Activated CD4-positive, alpha-beta T cell treated with anti-CD3 and anti-CD28 coated beads, Interleukin-2, amount 10 ng/mL, durations not matched to agents 24 days and 14 days (primary cell): ENCODE measurements around the gene STARD8. TPM values are rescaled to one million over a fixed set of nuclear protein-coding genes. Genes with fewer than 3 reads are reported as not detected.
"Not testable (repeated sequence)": the region's sequence is repeated elsewhere in the genome, so short reads cannot be mapped to it uniquely, and the experiment has no call there.

Experiments used
- DNase-seq: peaks from one replicate; pipeline ENCODE4 v3.0.0; 2022
- H3K27ac Mint-ChIP-seq: one replicate; pipeline ENCODE4 v1.8.0; 2022; ENCODE audit warnings: mild to moderate bottlenecking, mixed read lengths
- H3K27me3 Mint-ChIP-seq: one replicate; pipeline ENCODE4 v1.8.0; 2022; ENCODE audit warnings: mixed read lengths
- H3K36me3 Mint-ChIP-seq: one replicate; pipeline ENCODE4 v1.8.0; 2022; ENCODE audit warnings: low read depth, mild to moderate bottlenecking, mixed read lengths
- H3K4me1 Mint-ChIP-seq: one replicate; pipeline ENCODE4 v1.8.0; 2021; ENCODE audit warnings: mixed read lengths
- H3K4me3 Mint-ChIP-seq: one replicate; pipeline ENCODE4 v1.8.0; 2022; ENCODE audit warnings: mild to moderate bottlenecking, moderate library complexity, mixed read lengths
- H3K9me3 Mint-ChIP-seq: one replicate; pipeline ENCODE4 v1.8.0; 2021; ENCODE audit warnings: mixed read lengths
- intact Hi-C: fragments of 100-400 bp; cut with micrococcal nuclease; formaldehyde crosslinking; loops from one replicate; pipeline ENCODE4 v1.15.1; 2023
- total RNA-seq: library from RNA; stranded (reverse); gene quantifications from 2 replicates; pipeline ENCODE4 v1.2.3, GENCODE V29; 2022

The STARD8 gene
- total RNA-seq, 1 donor from 2014 or later, result 2.5 TPM

DNA sequence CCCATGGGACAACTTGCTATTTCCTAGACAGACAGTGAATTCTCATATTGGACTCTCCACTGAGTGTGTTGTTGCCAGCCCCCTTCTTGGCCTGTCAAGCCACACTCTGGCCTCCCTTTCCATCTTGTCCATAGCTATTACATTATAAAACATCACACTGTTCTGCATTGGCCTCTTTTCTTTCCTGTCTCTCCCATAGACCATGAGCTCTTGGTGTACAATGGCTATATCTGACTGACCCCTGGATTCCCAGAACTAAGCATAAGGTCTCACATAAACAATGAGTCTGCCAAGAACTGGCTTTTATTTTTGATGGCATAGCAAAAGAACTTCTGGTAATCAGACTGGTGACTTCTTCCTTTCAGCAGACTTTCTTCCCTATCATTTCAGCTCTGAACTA, 23.8 kb downstream of the STARD8 start:
- peaks cover 1% of the 10 kb centered on the region for H3K27me3 Mint-ChIP-seq
- no peak for DNase-seq
- intact Hi-C loops, result no loop called here
- no peak overlapping the region for H3K27ac Mint-ChIP-seq
- H3K4me1 Mint-ChIP-seq, result no peaks in the 10 kb centered on the region
- no peak overlapping the region for H3K4me3 Mint-ChIP-seq
- no peaks in the 10 kb centered on the region for H3K36me3 Mint-ChIP-seq
- no peaks in the 10 kb centered on the region for H3K9me3 Mint-ChIP-seq

DNA sequence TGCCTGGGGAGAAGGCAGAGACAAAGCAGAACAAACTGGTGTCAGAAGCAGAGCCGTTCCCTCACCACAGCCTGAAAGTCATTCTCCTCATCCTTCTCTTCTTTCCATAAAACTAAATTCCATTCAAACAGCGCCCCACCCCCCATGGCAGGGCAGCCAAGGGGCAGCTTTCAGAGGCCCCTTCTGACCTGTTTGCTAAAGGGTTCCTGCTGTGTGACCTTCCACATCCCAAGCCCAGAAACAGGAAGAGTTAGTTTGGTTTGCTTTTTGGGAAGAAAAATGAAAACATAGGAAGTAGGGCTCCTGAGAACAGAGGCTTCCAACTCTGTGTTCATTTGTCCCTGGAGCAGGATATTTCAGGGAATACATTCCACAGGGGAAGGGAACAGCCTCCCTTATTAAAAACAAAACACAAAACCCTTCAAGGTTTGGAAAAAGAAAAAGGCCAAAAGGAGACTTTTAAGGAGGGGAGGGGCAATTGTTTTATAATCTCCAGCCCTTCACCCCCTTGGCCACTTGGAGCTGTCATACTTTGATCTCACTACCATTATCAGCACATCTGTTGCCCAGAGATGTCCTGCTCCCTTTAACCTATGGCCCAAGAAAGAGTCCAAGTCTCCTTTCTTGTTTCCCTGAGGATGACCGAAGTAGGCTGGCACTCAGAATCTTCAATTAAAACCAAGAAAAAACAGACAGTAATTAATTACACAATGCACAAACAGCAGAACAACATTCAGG, 25.3 kb downstream of the STARD8 start:
- DNase-seq, result no peak
- intact Hi-C loops, result no loop called here
- H3K27me3 Mint-ChIP-seq, result no peaks in the 10 kb centered on the region
- no peaks in the 10 kb centered on the region for H3K9me3 Mint-ChIP-seq
- H3K27ac Mint-ChIP-seq, result no peak overlapping the region
- no peak overlapping the region for H3K4me3 Mint-ChIP-seq
- no peaks in the 10 kb centered on the region for H3K36me3 Mint-ChIP-seq
- no peaks in the 10 kb centered on the region for H3K4me1 Mint-ChIP-seq

DNA sequence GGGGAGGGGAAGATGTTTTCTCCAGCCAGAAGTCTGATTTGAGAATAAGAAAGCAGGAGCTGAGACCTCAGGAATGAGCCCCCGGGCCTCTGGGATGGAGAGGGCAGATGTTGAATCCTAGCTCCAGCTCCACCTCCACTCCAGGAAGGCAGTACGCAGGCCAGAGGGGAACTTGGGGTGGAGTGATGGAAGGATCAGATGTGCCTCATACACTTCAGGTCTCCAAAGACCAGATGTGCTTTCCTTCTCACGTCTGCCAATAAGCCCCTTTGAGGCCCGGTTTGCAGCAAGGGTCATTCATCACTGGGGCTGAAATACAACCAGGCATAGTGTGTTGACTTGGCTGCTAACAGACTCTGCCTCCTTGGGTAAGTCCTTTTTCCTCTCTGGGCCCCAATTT, 28.1 kb downstream of the STARD8 start:
- intact Hi-C loops, result no loop called here
- H3K27ac Mint-ChIP-seq, result no peak overlapping the region
- no peaks in the 10 kb centered on the region for H3K36me3 Mint-ChIP-seq

DNA sequence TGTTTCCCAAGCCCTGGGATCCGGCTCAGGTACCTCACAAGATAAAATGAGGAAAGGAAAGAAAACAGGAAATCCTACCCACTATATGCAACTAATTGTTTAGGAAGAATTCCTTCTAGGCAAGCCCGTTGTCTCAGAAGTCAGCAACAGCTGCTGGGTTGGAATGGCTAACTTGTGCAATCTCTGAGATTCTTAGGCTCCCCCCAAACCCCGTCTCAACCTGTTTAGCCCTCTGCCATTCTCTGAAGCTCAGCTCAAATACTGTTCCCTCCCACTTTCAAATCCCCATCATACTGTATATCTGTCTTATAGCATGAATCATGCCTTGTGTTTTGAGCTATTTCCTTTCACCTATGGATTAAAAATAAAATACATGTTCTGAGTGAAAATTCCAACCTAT, 28.9 kb downstream of the STARD8 start:
- H3K27ac Mint-ChIP-seq, result no peak overlapping the region
- peaks cover 2% of the 10 kb centered on the region for H3K4me1 Mint-ChIP-seq
- H3K4me3 Mint-ChIP-seq, result no peak overlapping the region
- H3K36me3 Mint-ChIP-seq, result no peaks in the 10 kb centered on the region
- no peak for DNase-seq
- no peaks in the 10 kb centered on the region for H3K27me3 Mint-ChIP-seq
- no peaks in the 10 kb centered on the region for H3K9me3 Mint-ChIP-seq
- intact Hi-C loops, result no loop called here

More for the DNA sequence above, 28.1 kb downstream of the STARD8 start:
- H3K4me3 Mint-ChIP-seq, result no peak overlapping the region
- no peaks in the 10 kb centered on the region for H3K27me3 Mint-ChIP-seq
- peaks cover 2% of the 10 kb centered on the region for H3K4me1 Mint-ChIP-seq
- no peak for DNase-seq
- H3K9me3 Mint-ChIP-seq, result no peaks in the 10 kb centered on the region

DNA sequence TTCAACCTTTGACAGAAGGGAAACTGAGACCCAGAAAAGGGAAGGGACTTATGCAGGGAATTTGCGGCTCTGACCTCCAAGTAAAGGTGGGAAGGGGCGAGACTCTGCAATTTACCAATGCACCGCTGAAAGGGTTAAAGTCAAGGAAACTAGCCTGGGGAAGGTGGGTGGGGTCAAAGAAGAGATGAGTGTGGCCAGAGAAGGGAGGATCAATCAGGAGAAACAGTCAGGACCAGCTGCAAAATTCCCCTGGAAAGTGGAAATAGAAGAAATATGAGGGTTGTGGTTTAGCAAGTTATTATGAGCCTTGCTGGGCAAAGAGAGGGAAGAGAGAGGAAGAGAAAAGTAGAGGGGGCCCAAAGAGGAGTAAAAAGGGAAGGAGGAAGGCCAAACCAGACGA, 30.5 kb downstream of the STARD8 start:
- DNase-seq, result no peak
- intact Hi-C loops, result no loop called here
- no peaks in the 10 kb centered on the region for H3K36me3 Mint-ChIP-seq
- H3K9me3 Mint-ChIP-seq, result no peaks in the 10 kb centered on the region
- peaks cover 2% of the 10 kb centered on the region for H3K4me1 Mint-ChIP-seq
- no peak overlapping the region for H3K4me3 Mint-ChIP-seq
- no peak overlapping the region for H3K27ac Mint-ChIP-seq
- H3K27me3 Mint-ChIP-seq, result no peaks in the 10 kb centered on the region

DNA sequence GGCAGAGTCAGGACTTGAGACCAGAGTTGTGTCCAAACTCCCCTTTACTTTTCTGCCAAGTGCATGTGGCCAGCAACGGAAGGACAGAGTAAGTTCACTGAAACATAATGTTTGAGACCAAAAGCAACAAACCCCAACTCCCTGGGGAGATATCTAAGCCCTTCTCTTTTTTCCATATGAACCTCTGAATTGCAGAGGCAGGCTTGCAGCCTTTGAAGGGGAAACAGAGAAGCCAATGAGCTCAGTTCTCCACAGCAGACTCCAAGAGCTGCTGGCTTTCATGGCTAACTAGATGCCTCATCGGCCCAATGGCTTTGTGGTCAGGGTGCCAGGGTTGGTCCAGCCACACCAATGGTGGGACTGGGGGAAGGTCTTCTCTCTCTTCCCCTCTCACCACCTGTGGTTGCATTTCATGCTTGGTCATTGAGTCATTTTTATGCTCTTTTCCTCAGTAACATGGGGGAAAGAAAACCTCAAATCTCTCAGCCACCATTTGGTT, 34.0 kb downstream of the STARD8 start:
- no peak overlapping the region for H3K4me3 Mint-ChIP-seq
- H3K27me3 Mint-ChIP-seq, result no peaks in the 10 kb centered on the region
- no peak for DNase-seq
- H3K36me3 Mint-ChIP-seq, result no peaks in the 10 kb centered on the region
- no peaks in the 10 kb centered on the region for H3K9me3 Mint-ChIP-seq
- no peak overlapping the region for H3K27ac Mint-ChIP-seq
- H3K4me1 Mint-ChIP-seq, result peaks cover 21% of the 10 kb centered on the region
- intact Hi-C loops, result no loop called here

DNA sequence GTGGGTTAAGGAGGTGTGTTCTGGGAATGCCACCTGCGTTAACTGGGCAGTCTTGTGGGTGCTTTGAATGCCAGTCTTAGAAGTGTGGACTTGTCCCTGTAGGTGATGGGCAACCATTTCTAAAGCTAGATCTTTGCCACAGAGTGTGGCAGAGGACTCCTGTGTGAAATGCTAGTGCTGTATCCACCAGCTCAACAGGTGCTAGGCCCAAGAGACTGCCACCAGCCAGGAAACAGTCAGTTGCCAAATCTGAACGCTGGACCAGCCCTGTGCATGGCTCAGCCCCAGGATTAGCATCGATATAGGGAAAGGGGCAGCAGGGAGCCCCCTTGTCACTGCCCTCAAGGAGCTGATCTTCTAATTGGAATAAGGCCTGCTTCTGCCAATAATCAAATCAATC, 35.3 kb downstream of the STARD8 start:
- Mint-ChIP-seq H3K9me3 (no peaks in the 10 kb centered on the region), H3K27me3 (no peaks in the 10 kb centered on the region)
- intact Hi-C loops, result no loop called here

DNA sequence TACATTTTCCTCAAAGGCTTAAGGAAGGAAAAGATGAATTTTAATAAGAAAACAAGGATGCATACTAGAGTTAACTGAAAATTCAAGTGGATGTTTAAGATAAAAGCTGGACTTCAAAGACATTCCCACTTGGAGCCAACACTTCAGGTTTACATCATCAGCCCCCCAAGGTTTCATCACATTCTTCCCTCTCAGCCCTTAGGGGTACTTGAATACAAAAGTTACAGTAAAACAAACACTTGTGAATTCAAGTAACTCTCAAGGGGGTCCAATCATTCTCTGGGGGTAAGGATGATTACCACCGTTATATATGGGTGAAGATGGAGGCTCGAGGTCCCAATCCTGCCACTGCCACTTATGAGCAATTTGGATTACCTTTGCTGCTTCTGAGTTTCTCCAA, 36.1 kb downstream of the STARD8 start:
- no peak overlapping the region for H3K27ac Mint-ChIP-seq
- H3K4me1 Mint-ChIP-seq, result peaks cover 25% of the 10 kb centered on the region
- H3K9me3 Mint-ChIP-seq, result no peaks in the 10 kb centered on the region
- H3K27me3 Mint-ChIP-seq, result no peaks in the 10 kb centered on the region
- intact Hi-C loops, result no loop called here
- DNase-seq, result no peak
- no peak overlapping the region for H3K4me3 Mint-ChIP-seq
- H3K36me3 Mint-ChIP-seq, result no peaks in the 10 kb centered on the region

More for the DNA sequence above, 35.3 kb downstream of the STARD8 start:
- H3K27ac Mint-ChIP-seq, result no peak overlapping the region
- H3K36me3 Mint-ChIP-seq, result no peaks in the 10 kb centered on the region
- H3K4me1 Mint-ChIP-seq, result peaks cover 25% of the 10 kb centered on the region
- DNase-seq, result no peak
- H3K4me3 Mint-ChIP-seq, result no peak overlapping the region

DNA sequence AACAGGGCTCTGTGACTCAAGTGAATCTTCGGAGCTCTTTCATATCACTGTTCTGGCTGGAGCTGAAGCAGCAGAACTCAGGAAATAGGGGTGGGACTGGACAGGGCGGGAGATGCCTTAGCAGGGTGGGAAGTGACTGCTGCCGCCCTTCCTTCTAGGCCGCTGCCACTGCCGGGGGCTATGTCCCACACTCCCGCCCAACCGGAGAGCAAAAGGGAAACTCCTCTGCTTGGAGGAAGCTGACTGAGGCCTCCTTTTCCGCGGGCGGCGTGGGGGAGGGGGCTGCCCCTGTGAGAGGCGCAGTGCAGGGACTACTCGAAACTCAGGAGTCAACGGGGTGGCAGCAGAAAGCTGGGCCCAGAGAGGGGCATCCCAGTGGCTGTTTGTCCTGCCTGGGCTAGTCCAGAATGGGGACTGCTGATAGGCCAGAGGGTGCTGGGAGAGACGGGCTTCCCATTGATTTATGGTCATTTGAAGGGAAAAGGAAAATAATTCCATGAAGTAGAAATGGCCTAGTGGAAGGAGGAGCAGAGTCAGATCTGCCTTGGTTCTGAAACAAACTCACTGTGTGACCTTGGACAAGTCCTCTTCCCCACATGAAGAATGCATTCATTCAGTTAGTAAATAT, 36.9 kb downstream of the STARD8 start:
- H3K4me1 Mint-ChIP-seq, result peaks cover 25% of the 10 kb centered on the region
- intact Hi-C loops, result no loop called here
- H3K27ac Mint-ChIP-seq, result no peak overlapping the region
- no peaks in the 10 kb centered on the region for H3K36me3 Mint-ChIP-seq
- no peaks in the 10 kb centered on the region for H3K9me3 Mint-ChIP-seq
- H3K27me3 Mint-ChIP-seq, result no peaks in the 10 kb centered on the region
- DNase-seq, result peak; percentile 69
- H3K4me3 Mint-ChIP-seq, result no peak overlapping the region

DNA sequence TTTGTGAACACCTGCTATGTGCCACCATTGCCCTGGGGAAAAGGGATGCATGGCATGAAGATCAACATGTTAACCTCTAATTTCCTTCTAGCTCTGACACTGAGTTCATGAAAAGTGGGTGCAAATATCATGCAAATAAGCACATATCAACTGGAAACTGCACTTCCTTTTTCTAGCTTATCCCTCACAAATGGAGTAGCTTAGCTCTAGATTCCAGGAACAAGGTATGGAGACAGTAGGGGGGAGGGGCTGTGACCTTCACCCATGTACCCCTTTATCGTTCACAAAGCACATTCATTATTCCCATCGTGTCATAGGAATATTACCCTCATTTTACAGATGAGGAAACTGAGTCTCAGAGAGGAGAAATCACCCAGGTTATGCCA, 37.4 kb downstream of the STARD8 start:
- Mint-ChIP-seq H3K27ac (no peak overlapping the region), H3K27me3 (no peaks in the 10 kb centered on the region), H3K4me1 (peaks cover 25% of the 10 kb centered on the region), H3K9me3 (no peaks in the 10 kb centered on the region), H3K4me3 (no peak overlapping the region), H3K36me3 (no peaks in the 10 kb centered on the region)
- intact Hi-C loops, result no loop called here
- DNase-seq, result no peak

DNA sequence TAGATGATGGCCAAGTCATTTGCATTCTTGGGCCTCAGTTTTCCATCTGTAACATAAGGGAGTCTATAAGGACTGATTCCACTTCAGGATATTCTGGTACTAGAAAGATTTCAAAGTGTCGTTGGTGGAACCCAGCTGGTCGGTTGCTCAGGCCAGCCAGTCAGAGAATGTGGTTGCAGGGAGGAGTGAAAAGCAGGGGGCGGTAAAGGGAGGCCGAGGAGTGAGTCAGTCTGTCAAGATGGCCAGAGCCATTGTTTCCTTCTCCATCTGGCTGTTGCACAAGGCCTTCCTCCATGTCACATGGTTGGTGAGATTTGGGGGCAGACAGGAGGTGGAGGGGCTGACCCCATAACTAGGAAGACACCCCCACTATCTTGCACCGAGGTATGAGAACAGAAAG, 38.2 kb downstream of the STARD8 start:
- peak overlapping the region; percentile 89 for H3K27ac Mint-ChIP-seq
- DNase-seq, result no peak
- no peaks in the 10 kb centered on the region for H3K9me3 Mint-ChIP-seq
- H3K27me3 Mint-ChIP-seq, result no peaks in the 10 kb centered on the region
- intact Hi-C loops, result loop anchor here (1.0 kb wide), 1 partner anchor 9 kb away; no protein-coding TSS in a partner anchor
- H3K4me3 Mint-ChIP-seq, result peak overlapping the region; percentile 76
- peaks cover 22% of the 10 kb centered on the region for H3K4me1 Mint-ChIP-seq
- H3K36me3 Mint-ChIP-seq, result no peaks in the 10 kb centered on the region

DNA sequence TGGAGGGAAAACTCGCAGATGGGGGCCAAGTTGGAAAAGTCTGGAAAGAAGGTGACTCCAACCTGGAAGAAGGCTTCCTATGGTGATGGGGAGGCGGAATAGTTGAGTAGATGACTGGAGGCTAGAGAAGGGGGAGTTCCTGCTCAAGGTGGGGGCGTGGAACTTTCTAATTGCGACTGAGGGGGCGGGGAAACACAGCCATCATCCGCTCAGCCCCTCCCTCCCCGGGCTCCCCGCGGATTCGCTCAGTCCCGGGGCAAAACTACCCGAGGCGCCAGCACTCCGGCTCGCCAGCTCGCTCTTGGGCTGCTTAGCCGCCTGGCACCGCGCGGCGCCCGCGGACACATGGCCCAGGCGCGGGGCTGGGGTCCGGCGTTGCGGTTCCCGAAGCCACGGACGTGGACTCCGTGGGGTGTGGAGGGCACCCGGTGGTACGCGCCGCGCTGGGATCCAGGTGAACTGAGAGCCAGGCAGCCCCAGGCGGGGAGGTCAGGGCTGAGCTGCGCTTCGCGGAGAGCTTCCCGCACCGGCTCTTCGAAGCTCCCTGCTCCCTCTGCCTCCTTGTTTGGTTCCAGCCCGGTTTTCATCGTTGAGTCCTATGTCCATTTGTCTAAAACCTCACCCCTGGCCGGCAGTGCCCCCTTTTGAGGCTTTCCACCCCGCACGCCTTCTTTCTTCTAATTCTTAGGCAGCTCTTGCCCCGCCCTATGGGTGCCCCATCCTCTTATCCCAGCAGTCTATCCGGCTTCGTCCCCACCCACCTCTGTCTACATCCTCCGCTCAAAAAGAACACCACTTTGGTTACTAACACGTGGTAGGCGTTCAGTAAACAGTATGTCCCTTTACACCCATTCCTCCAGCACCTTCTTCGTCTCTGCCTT, 38.9 kb downstream of the STARD8 start:
- Mint-ChIP-seq H3K27me3 (no peaks in the 10 kb centered on the region), H3K4me3 (peak overlapping the region; percentile 90), H3K9me3 (no peaks in the 10 kb centered on the region), H3K36me3 (no peaks in the 10 kb centered on the region), H3K4me1 (peaks cover 22% of the 10 kb centered on the region), H3K27ac (peak overlapping the region; percentile 89)
- intact Hi-C loops, result loop anchor here (1.0 kb wide), 1 partner anchor 8 kb away; no protein-coding TSS in a partner anchor
- DNase-seq, result peak; percentile 79

DNA sequence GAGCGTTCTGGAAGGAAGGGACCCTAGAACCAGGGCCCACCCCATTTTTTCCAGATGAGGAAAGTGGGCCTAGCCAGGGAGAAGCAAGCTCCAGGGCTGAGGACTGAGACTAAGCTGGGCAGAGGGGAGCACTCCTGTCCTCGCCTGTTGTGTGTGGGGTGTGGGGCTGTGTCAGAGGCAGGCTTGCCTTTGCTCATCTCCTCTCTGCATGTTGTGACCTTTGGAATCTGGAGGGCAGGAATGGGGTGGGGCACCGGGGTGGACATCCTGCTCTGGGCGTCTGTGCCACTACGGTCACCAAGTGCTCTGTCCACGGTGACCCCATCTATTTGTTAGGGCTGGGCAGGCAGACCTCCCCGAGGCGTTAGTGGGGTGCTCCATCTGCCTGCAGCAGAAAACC, 41.5 kb downstream of the STARD8 start:
- H3K36me3 Mint-ChIP-seq, H3K9me3 Mint-ChIP-seq, H3K27ac Mint-ChIP-seq, DNase-seq, H3K27me3 Mint-ChIP-seq, H3K4me3 Mint-ChIP-seq: not testable (repeated sequence)
- H3K4me1 Mint-ChIP-seq, result peaks cover 29% of the 10 kb centered on the region
- intact Hi-C loops, result loop anchor here (2.0 kb wide), 1 partner anchor 58 kb away; no protein-coding TSS in a partner anchor
